A549 treated with DMSO at 1 μM for 4 hours (cell line): ENCODE data around the gene CRACR2B. TPM values are rescaled to one million over a fixed set of nuclear protein-coding genes. Genes with fewer than 3 reads are reported as not detected.

ENCODE experiments used
- total RNA-seq: library from RNA; stranded (reverse); fragments of 200-300 nt; extraction: Qiagen RNA extraction; gene quantifications from 5 replicates; pipeline ENCODE4 v1.2.3, GENCODE V29; 2022; ENCODE audit warnings: low read depth

Gene CRACR2B
- total RNA-seq = 3.1 to 4.7 TPM (median 3.6 TPM) in 5 replicates

GRCh38 chr11:827897-828192 lies at the start of gene CRACR2B:
TSS of gene CRACR2B (plus strand) at chr11:827919. CDS start at chr11:828608, 689 bp downstream.

DNA sequence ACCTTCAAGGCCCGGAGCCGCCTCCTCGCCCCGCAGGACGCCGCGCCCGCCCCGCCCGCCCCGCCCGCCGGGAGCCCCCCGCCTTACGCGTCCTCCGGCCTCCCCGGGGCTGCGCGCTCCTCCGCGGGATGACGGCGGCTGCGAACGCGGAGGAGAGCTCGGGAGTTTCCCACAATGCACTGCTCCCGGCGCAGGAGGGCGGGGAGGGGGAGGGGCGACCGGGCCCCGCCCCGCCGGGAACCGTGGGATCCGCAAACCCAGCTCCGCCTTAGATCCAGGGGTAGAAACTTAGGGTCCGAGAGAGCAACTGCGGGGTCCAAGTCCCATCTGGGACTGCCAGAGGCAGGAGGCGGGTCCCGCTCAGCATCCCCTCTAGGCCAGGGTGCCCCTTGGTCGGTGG lies 37.8 kb upstream of the CRACR2B start, which contains the start of gene CEND1:
Gene CEND1 (minus strand): TSS at position 148 of the 400 bp plus-strand sequence. CDS start 1,514 bp downstream, outside the sequence.

GRCh38 chr11:798093-798713 lies 29.5 kb upstream of the CRACR2B start, which contains the start of gene SLC25A22:
TSS of gene SLC25A22 (minus strand) at chr11:798281. CDS start at chr11:795006, 3,275 bp downstream.

GRCh38 chr11:809287-810039 lies 18.3 kb upstream of the CRACR2B start, which contains the start of gene RPLP2:
TSS of gene RPLP2 (plus strand) at chr11:809967. CDS start at chr11:810235, 268 bp downstream.

GRCh38 chr11:818396-819128 lies 9.2 kb upstream of the CRACR2B start, which contains the start of gene PNPLA2:
TSS of gene PNPLA2 (plus strand) at chr11:818914. CDS start at chr11:819719, 805 bp downstream.

GRCh38 chr11:832529-833113 lies 4.9 kb downstream of the CRACR2B start, which contains the start of gene CD151:
TSS of gene CD151 (plus strand) at chr11:832952. CDS start at chr11:836070, 3,118 bp downstream.

GRCh38 chr11:842370-843002 lies 14.8 kb downstream of the CRACR2B start, which contains the start of the genes POLR2L and TSPAN4:
TSS of gene POLR2L (minus strand) at chr11:842529. CDS start at chr11:842508, 21 bp downstream.
TSS of gene TSPAN4 (plus strand) at chr11:842852. CDS start at chr11:850305, 7,453 bp downstream.

Other genes starting within 250 kb of the CRACR2B start
- 4.0 to 7.8 TPM (median 6.7 TPM) in 5 replicates for gene IRF7, start 212.0 kb upstream of the CRACR2B start, total RNA-seq
- gene CDHR5, start 203.0 kb upstream of the CRACR2B start, total RNA-seq = 0.02 to 0.05 TPM in 2 of 5 replicates, not detected in the others
- gene SCT, start 200.7 kb upstream of the CRACR2B start, total RNA-seq = not detected in 5 replicates
- gene DRD4, start 190.7 kb upstream of the CRACR2B start, total RNA-seq = 0.17 to 0.43 TPM (median 0.24 TPM) in 5 replicates
- gene DEAF1, start 132.7 kb upstream of the CRACR2B start, total RNA-seq = 23.3 to 39.2 TPM (median 31.9 TPM) in 5 replicates
- gene TMEM80, start 132.1 kb upstream of the CRACR2B start, total RNA-seq = 8.4 to 10.9 TPM (median 9.5 TPM) in 5 replicates
- 71.0 to 121 TPM (median 114 TPM) in 5 replicates for gene EPS8L2, start 121.7 kb upstream of the CRACR2B start, total RNA-seq
- 427 to 504 TPM (median 430 TPM) in 5 replicates for gene TALDO1, start 80.5 kb upstream of the CRACR2B start, total RNA-seq
- gene GATD1, start 50.4 kb upstream of the CRACR2B start, total RNA-seq = 37.5 to 49.3 TPM (median 45.9 TPM) in 5 replicates
- gene CEND1, start 37.8 kb upstream of the CRACR2B start, total RNA-seq = 0.81 to 2.3 TPM (median 1.6 TPM) in 5 replicates
- gene SLC25A22, start 29.6 kb upstream of the CRACR2B start, total RNA-seq = 24.3 to 40.1 TPM (median 33.7 TPM) in 5 replicates
- gene PIDD1, start 22.7 kb upstream of the CRACR2B start, total RNA-seq = 9.7 to 16.8 TPM (median 13.3 TPM) in 5 replicates
- gene RPLP2, start 18.0 kb upstream of the CRACR2B start, total RNA-seq = 1,681 to 2,398 TPM (median 2,293 TPM) in 5 replicates
- gene PNPLA2, start 9.0 kb upstream of the CRACR2B start, total RNA-seq = 40.4 to 57.7 TPM (median 52.1 TPM) in 5 replicates
- 728 to 834 TPM (median 790 TPM) in 5 replicates for gene CD151, start 5.0 kb downstream of the CRACR2B start, total RNA-seq
- 546 to 649 TPM (median 614 TPM) in 5 replicates for gene POLR2L, start 14.6 kb downstream of the CRACR2B start, total RNA-seq
- gene TSPAN4, start 14.9 kb downstream of the CRACR2B start, total RNA-seq = 132 to 188 TPM (median 168 TPM) in 5 replicates
- 74.3 to 81.3 TPM (median 76.0 TPM) in 5 replicates for gene CHID1, start 82.9 kb downstream of the CRACR2B start, total RNA-seq
- 28.5 to 41.5 TPM (median 36.3 TPM) in 5 replicates for gene AP2A2, start 98.0 kb downstream of the CRACR2B start, total RNA-seq
- gene MUC6, start 208.8 kb downstream of the CRACR2B start, total RNA-seq = 0.01 TPM in 2 of 5 replicates, not detected in the others
- 0.17 to 0.35 TPM (median 0.18 TPM) in 5 replicates for gene MUC2, start 247.0 kb downstream of the CRACR2B start, total RNA-seq